Spinal cord (tissue), 10 donors: ENCODE measurements around the gene MDP1. TPM values are rescaled to one million over a fixed set of nuclear protein-coding genes. Genes with fewer than 3 reads are reported as not detected.

ENCODE experiments used
- DNase-seq, 6 donors: peaks; one replicate each; pipeline versions ENCODE4 v3.0.0 to v3.0.0-alpha.2; 2013 to 2015; ENCODE audit warnings: low spot score in 6 of 6, low read depth in 4 of 6
- H3K27ac ChIP-seq: one replicate; pipeline ENCODE4 v1.5.1; 2013; ENCODE audit warnings: low read depth, low read length, control low read depth
- H3K27me3 ChIP-seq: one replicate; pipeline ENCODE4 v1.6.1; 2013; ENCODE audit warnings: low read length; ENCODE audit not compliant: control insufficient read depth, insufficient read depth
- H3K36me3 ChIP-seq: one replicate; pipeline ENCODE4 v1.6.1; 2013; ENCODE audit warnings: low read length; ENCODE audit not compliant: control insufficient read depth, insufficient read depth
- H3K4me1 ChIP-seq: one replicate; pipeline ENCODE4 v1.6.1; 2013; ENCODE audit warnings: low read length; ENCODE audit not compliant: control insufficient read depth, insufficient read depth
- H3K4me3 ChIP-seq: one replicate; pipeline ENCODE4 v1.5.1; 2013; ENCODE audit warnings: low read depth, low read length, control low read depth
- H3K9me3 ChIP-seq: one replicate; pipeline ENCODE4 v1.6.1; 2013; ENCODE audit warnings: low read length; ENCODE audit not compliant: control insufficient read depth, insufficient read depth
- WGBS: methylation state at CpG from one replicate; pipeline ENCODE4 v1.1.5; 2013; ENCODE audit warnings: missing lambda C conversion rate; ENCODE audit not compliant: insufficient coverage; 5-methylcytosine and 5-hydroxymethylcytosine counted together
- long read RNA-seq, 4 donors: transcript quantifications; one replicate each; lab custom pipeline, GENCODE V29; 2026
- polyA plus RNA-seq, 2 donors: library from polyadenylated mRNA; unstranded; fragments of 120-200 nt; gene quantifications; one replicate each; pipeline ENCODE4 v1.2.1, GENCODE V29; 2013; ENCODE audit not compliant: insufficient read length in 2 of 2
- total RNA-seq, 2 donors: library from RNA; depleted of rRNA in 1 of 2; stranded (reverse); fragments of 120-200 nt in 1 of 2; fragments of >200 nt in 1 of 2; gene quantifications; one replicate each; pipeline versions ENCODE4 v1.2.3 to v1.2.4, GENCODE V29; 2013 to 2014
- donor health status: healthy.

The MDP1 gene
- 10 to 100 TPM; 22.1 to 46.2 TPM for total RNA-seq
- 10 to 100 TPM; 19.5 to 21.3 TPM for polyA plus RNA-seq
- long read RNA-seq, donor 1, transcript MDP1-201 (6 exons, 730 nt): major isoform, 11 of 16 reads
- long read RNA-seq, donor 1, partial matches to known transcripts: 0 of 16 reads
- long read RNA-seq, donor 1, other reads (novel, unspliced or antisense): 0 of 16 reads
- long read RNA-seq, donor 2, partial matches to known transcripts: 0 of 4 reads
- long read RNA-seq, donor 2, other reads (novel, unspliced or antisense): 0 of 4 reads
- long read RNA-seq, donor 3, partial matches to known transcripts: 0 of 8 reads
- long read RNA-seq, donor 3, other reads (novel, unspliced or antisense): 0 of 8 reads
- long read RNA-seq, donor 4, transcript MDP1-201 (6 exons, 730 nt): major isoform, 29 of 44 reads
- long read RNA-seq, donor 4, transcript MDP1-202 (5 exons, 582 nt): minor isoform, 5 of 44 reads
- long read RNA-seq, donor 4, partial matches to known transcripts: 0 of 44 reads
- long read RNA-seq, donor 4, other reads (novel, unspliced or antisense): 5 of 44 reads

- DNase-seq: peak; percentile 70 to 98 (median 84)
- Histone ChIP-seq H3K4me3 (peak within 1 kb of the TSS; percentile 96), H3K27ac (peak within 1 kb of the TSS; percentile 94), H3K9me3 (no peaks in the 10 kb centered on the region), H3K4me1 (peaks cover 34% of the 10 kb centered on the region), H3K27me3 (no peaks in the 10 kb centered on the region), H3K36me3 (peaks cover 11% of the 10 kb centered on the region)
- WGBS: 0% methylated on average over 32 of the region's 40 CpGs
Measured at GRCh38 chr14:24215495-24216344, at the start of gene MDP1. TSS of gene MDP1 (minus strand) at chr14:24216066. CDS start at chr14:24215955, 111 bp downstream.

GRCh38 chr14:24264298-24264697 lies 48.4 kb upstream of the MDP1 start:
- no peaks in the 10 kb centered on the region for H3K4me1 ChIP-seq
- whole genome bisulfite sequencing: 69% methylated on average over 5 of the region's 6 CpGs
- peaks cover 80% of the 10 kb centered on the region for H3K36me3 ChIP-seq
- H3K4me3 ChIP-seq: no peak overlapping the region
- H3K9me3 ChIP-seq: no peaks in the 10 kb centered on the region
- H3K27me3 ChIP-seq: no peaks in the 10 kb centered on the region
- H3K27ac ChIP-seq: no peak overlapping the region
- DNase-seq: no peak

- peaks cover 79% of the 10 kb centered on the region for H3K36me3 ChIP-seq
- H3K27ac ChIP-seq: no peak overlapping the region
- no peaks in the 10 kb centered on the region for H3K4me1 ChIP-seq
- H3K27me3 ChIP-seq: no peaks in the 10 kb centered on the region
- no peak for DNase-seq
- 82% methylated on average over 3 of the region's 6 CpGs for WGBS
- H3K4me3 ChIP-seq: no peak overlapping the region
- H3K9me3 ChIP-seq: no peaks in the 10 kb centered on the region
Measured at GRCh38 chr14:24263848-24264247, 48.0 kb upstream of the MDP1 start.

- H3K27ac ChIP-seq: no peak within 1 kb of the TSS
- DNase-seq: no peak
- H3K4me1 ChIP-seq: no peaks in the 10 kb centered on the region
- no peaks in the 10 kb centered on the region for H3K27me3 ChIP-seq
- no peaks in the 10 kb centered on the region for H3K9me3 ChIP-seq
- H3K4me3 ChIP-seq: no peak within 1 kb of the TSS
- peaks cover 79% of the 10 kb centered on the region for H3K36me3 ChIP-seq
- WGBS: 71% methylated on average over 14 of the region's 14 CpGs
Measured at GRCh38 chr14:24262821-24263733, 47.2 kb upstream of the MDP1 start, which contains the start of gene TGM1. TSS of gene TGM1 (minus strand) at chr14:24263177. CDS start at chr14:24262352, 825 bp downstream.

- H3K27ac ChIP-seq: no peak overlapping the region
- peaks cover 71% of the 10 kb centered on the region for H3K36me3 ChIP-seq
- DNase-seq: no peak
- WGBS: 87% methylated on average over 19 of the region's 19 CpGs
- H3K27me3 ChIP-seq: no peaks in the 10 kb centered on the region
- H3K9me3 ChIP-seq: no peaks in the 10 kb centered on the region
- H3K4me1 ChIP-seq: no peaks in the 10 kb centered on the region
- H3K4me3 ChIP-seq: no peak overlapping the region
Measured at GRCh38 chr14:24261969-24262327, 46.1 kb upstream of the MDP1 start.

GRCh38 chr14:24261256-24261968 lies 45.5 kb upstream of the MDP1 start:
- Histone ChIP-seq H3K4me1 (no peaks in the 10 kb centered on the region), H3K27me3 (no peaks in the 10 kb centered on the region), H3K4me3 (no peak overlapping the region), H3K36me3 (peaks cover 68% of the 10 kb centered on the region), H3K27ac (no peak overlapping the region), H3K9me3 (no peaks in the 10 kb centered on the region)
- 92% methylated on average over 17 of the region's 20 CpGs for WGBS
- DNase-seq: no peak

- no peaks in the 10 kb centered on the region for H3K9me3 ChIP-seq
- no peaks in the 10 kb centered on the region for H3K27me3 ChIP-seq
- no peak for DNase-seq
- H3K27ac ChIP-seq: no peak overlapping the region
- H3K4me3 ChIP-seq: no peak overlapping the region
- H3K36me3 ChIP-seq: peaks cover 67% of the 10 kb centered on the region
- H3K4me1 ChIP-seq: no peaks in the 10 kb centered on the region
- 83% methylated on average over 2 of the region's 4 CpGs for WGBS
Measured at GRCh38 chr14:24260780-24261157, 44.9 kb upstream of the MDP1 start.

GRCh38 chr14:24260026-24260779 lies 44.3 kb upstream of the MDP1 start:
- DNase-seq: no peak
- Histone ChIP-seq H3K27ac (no peak overlapping the region), H3K9me3 (no peaks in the 10 kb centered on the region), H3K4me1 (no peaks in the 10 kb centered on the region), H3K36me3 (peaks cover 67% of the 10 kb centered on the region), H3K4me3 (no peak overlapping the region), H3K27me3 (no peaks in the 10 kb centered on the region)
- 87% methylated on average over 12 of the region's 16 CpGs for WGBS
